GM20431 (cell line): ENCODE data around the gene CCDC12.

Source experiments
- in situ Hi-C: fragments of 300-500 bp; cut with MseI, MboI; formaldehyde crosslinking; loops from one replicate; pipeline ENCODE4 v1.15.0; 2020; ENCODE audit warnings: low sequenced_read_pairs; ENCODE audit not compliant: unreplicated experiment

CCDC12 gene

GRCh38 chr3:46927718-46928073 lies 48.8 kb downstream of the CCDC12 start:
- in situ Hi-C loops = no loop called here

- in situ Hi-C loops = no loop called here
Measured at GRCh38 chr3:46926871-46927717, 49.5 kb downstream of the CCDC12 start.

- in situ Hi-C loops = no loop called here
Measured at GRCh38 chr3:46926447-46926846, 50.1 kb downstream of the CCDC12 start.

- in situ Hi-C loops = no loop called here
Measured at GRCh38 chr3:46926039-46926438, 50.5 kb downstream of the CCDC12 start.

GRCh38 chr3:46925585-46925934 lies 51.0 kb downstream of the CCDC12 start:
- in situ Hi-C loops = no loop called here

GRCh38 chr3:46924921-46925584 lies 51.5 kb downstream of the CCDC12 start:
- in situ Hi-C loops = no loop called here

GRCh38 chr3:46923559-46924350 lies 52.8 kb downstream of the CCDC12 start:
- in situ Hi-C loops = no loop called here

- in situ Hi-C loops = no loop called here
Measured at GRCh38 chr3:46922871-46923558, 53.5 kb downstream of the CCDC12 start.

GRCh38 chr3:46922426-46922825 lies 54.1 kb downstream of the CCDC12 start:
- in situ Hi-C loops = no loop called here

GRCh38 chr3:46921871-46922271 lies 54.7 kb downstream of the CCDC12 start:
- in situ Hi-C loops = no loop called here

- in situ Hi-C loops = no loop called here
Measured at GRCh38 chr3:46921041-46921440, 55.5 kb downstream of the CCDC12 start.

- in situ Hi-C loops = no loop called here
Measured at GRCh38 chr3:46918634-46919033, 57.9 kb downstream of the CCDC12 start.

GRCh38 chr3:46918202-46918601 lies 58.3 kb downstream of the CCDC12 start:
- in situ Hi-C loops = no loop called here

- in situ Hi-C loops = no loop called here
Measured at GRCh38 chr3:46917257-46917656, 59.3 kb downstream of the CCDC12 start.

GRCh38 chr3:46916799-46917198 lies 59.7 kb downstream of the CCDC12 start:
- in situ Hi-C loops = no loop called here

GRCh38 chr3:46916278-46916677 lies 60.3 kb downstream of the CCDC12 start:
- in situ Hi-C loops = no loop called here

GRCh38 chr3:46915297-46915822 lies 61.2 kb downstream of the CCDC12 start:
- in situ Hi-C loops = no loop called here

GRCh38 chr3:46914849-46915248 lies 61.7 kb downstream of the CCDC12 start:
- in situ Hi-C loops = no loop called here

GRCh38 chr3:46913644-46914043 lies 62.9 kb downstream of the CCDC12 start:
- in situ Hi-C loops = no loop called here

- in situ Hi-C loops = no loop called here
Measured at GRCh38 chr3:46912986-46913385, 63.6 kb downstream of the CCDC12 start.
